ENCODE data around the gene ARHGAP31. TPM values are rescaled to one million over a fixed set of nuclear protein-coding genes. Genes with fewer than 3 reads are reported as not detected.

ARHGAP31 gene
- total RNA-seq, 1 experiment from 2014 or later = 7.2 TPM

DNA sequence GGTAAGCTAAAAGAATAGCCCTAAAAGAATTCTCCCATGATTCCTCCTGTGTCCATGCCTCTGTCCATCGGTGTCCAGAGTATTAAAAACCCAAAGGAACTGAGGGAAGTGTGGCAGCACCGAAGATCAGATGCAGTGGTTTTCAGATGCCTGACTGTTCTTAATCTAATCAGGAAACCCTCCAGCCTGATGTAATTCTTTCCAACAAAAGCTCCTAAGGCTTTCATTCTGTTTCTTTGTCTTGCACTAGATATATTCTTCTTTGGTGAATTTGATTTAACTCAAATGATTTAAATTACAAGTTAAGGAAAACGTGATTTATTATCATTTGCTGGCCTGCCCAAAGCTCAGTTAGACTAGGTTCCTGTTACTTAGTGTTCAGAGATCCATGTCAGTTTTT lies 71.2 kb downstream of the ARHGAP31 start:
- no peaks in the 10 kb centered on the region for H3K36me3 Mint-ChIP-seq
- H3K4me3 Mint-ChIP-seq = no peak overlapping the region
- DNase-seq (ENCODE audit: low spot score) (no peak), ATAC-seq (no peak)
- H3K27me3 Mint-ChIP-seq (ENCODE audit: low read depth) = no peaks in the 10 kb centered on the region
- no peak overlapping the region for H3K27ac Mint-ChIP-seq
- H3K4me1 Mint-ChIP-seq = peaks cover 38% of the 10 kb centered on the region
- no peak for TF ChIP-seq ZNF121 (CRISPR knock-in tag; IDR thresholded peaks at IDR 0.05)
- TF ChIP-seq, protein P1, sequence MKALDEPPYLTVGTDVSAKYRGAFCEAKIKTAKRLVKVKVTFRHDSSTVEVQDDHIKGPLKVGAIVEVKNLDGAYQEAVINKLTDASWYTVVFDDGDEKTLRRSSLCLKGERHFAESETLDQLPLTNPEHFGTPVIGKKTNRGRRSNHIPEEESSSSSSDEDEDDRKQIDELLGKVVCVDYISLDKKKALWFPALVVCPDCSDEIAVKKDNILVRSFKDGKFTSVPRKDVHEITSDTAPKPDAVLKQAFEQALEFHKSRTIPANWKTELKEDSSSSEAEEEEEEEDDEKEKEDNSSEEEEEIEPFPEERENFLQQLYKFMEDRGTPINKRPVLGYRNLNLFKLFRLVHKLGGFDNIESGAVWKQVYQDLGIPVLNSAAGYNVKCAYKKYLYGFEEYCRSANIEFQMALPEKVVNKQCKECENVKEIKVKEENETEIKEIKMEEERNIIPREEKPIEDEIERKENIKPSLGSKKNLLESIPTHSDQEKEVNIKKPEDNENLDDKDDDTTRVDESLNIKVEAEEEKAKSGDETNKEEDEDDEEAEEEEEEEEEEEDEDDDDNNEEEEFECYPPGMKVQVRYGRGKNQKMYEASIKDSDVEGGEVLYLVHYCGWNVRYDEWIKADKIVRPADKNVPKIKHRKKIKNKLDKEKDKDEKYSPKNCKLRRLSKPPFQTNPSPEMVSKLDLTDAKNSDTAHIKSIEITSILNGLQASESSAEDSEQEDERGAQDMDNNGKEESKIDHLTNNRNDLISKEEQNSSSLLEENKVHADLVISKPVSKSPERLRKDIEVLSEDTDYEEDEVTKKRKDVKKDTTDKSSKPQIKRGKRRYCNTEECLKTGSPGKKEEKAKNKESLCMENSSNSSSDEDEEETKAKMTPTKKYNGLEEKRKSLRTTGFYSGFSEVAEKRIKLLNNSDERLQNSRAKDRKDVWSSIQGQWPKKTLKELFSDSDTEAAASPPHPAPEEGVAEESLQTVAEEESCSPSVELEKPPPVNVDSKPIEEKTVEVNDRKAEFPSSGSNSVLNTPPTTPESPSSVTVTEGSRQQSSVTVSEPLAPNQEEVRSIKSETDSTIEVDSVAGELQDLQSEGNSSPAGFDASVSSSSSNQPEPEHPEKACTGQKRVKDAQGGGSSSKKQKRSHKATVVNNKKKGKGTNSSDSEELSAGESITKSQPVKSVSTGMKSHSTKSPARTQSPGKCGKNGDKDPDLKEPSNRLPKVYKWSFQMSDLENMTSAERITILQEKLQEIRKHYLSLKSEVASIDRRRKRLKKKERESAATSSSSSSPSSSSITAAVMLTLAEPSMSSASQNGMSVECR (CRISPR knock-in tag; IDR thresholded peaks at IDR 0.05; ENCODE audit: borderline replicate concordance) = no peak
- no peak for TF ChIP-seq ZNF263 (CRISPR knock-in tag; IDR thresholded peaks at IDR 0.05; ENCODE audit: low read depth)
- TF ChIP-seq, protein P2, sequence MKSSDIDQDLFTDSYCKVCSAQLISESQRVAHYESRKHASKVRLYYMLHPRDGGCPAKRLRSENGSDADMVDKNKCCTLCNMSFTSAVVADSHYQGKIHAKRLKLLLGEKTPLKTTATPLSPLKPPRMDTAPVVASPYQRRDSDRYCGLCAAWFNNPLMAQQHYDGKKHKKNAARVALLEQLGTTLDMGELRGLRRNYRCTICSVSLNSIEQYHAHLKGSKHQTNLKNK (CRISPR knock-in tag; IDR thresholded peaks at IDR 0.05) = no peak
- TF ChIP-seq TEAD4 (CRISPR knock-in tag; IDR thresholded peaks at IDR 0.05) = no peak
- no peak for TF ChIP-seq MYBL2 (CRISPR knock-in tag; IDR thresholded peaks at IDR 0.05)
- ChIA-PET CTCF (interaction anchor here (0.9 to 1.7 kb wide), 2 partner anchors 108 to 124 kb away, joined by 3 to 4 read pairs; partner anchors contain the start of gene B4GALT4), POLR2A (interaction anchor here (1.0 kb wide), 1 partner anchor 13 kb away, joined by 7 read pairs; no protein-coding TSS in a partner anchor)
- no peaks in the 10 kb centered on the region for H3K9me3 Mint-ChIP-seq

DNA sequence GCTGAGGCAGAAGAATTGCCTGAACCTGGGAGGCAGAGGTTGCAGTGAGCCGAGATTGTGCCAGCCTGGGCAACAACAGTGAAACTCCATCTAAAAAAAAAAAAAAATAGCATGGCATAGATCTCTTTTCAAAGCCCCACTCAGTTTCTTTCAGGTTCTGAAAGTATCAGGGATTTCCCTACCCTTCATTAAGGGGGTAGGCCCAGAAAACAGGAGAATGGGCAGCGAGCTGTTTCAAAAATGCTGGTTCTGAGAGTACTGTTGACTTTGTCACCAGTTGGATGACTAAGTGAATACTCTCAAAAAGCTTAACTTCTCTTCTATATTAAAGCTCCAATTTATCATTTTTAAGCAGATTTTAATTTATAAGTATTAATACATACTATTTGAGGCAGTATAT lies 72.8 kb downstream of the ARHGAP31 start:
- no peak overlapping the region for H3K4me3 Mint-ChIP-seq
- no peaks in the 10 kb centered on the region for H3K36me3 Mint-ChIP-seq
- CTCF ChIA-PET = no interaction called here
- ATAC-seq = no peak
- DNase-seq (ENCODE audit: low spot score) = no peak
- peaks cover 23% of the 10 kb centered on the region for H3K4me1 Mint-ChIP-seq
- POLR2A ChIA-PET = no interaction called here
- no peak overlapping the region for H3K27ac Mint-ChIP-seq
- peaks cover 4% of the 10 kb centered on the region for H3K9me3 Mint-ChIP-seq
- H3K27me3 Mint-ChIP-seq (ENCODE audit: low read depth) = no peaks in the 10 kb centered on the region
- TF ChIP-seq FOXJ3 (CRISPR knock-in tag; IDR thresholded peaks at IDR 0.05; ENCODE audit: borderline replicate concordance) (no peak), ZNF396 (CRISPR knock-in tag; IDR thresholded peaks at IDR 0.05; ENCODE audit: borderline replicate concordance) (no peak), ZNF317 (CRISPR knock-in tag; IDR thresholded peaks at IDR 0.05; ENCODE audit: borderline replicate concordance, low read depth) (no peak), CREB1 (CRISPR knock-in tag; IDR thresholded peaks at IDR 0.05) (no peak), SOX15 (CRISPR knock-in tag; IDR thresholded peaks at IDR 0.05) (no peak), SMAD3 (CRISPR knock-in tag; IDR thresholded peaks at IDR 0.05; ENCODE audit: borderline replicate concordance) (no peak), RELA (CRISPR knock-in tag; IDR thresholded peaks at IDR 0.05; ENCODE audit: borderline replicate concordance) (no peak), ZNF121 (CRISPR knock-in tag; IDR thresholded peaks at IDR 0.05) (no peak), ZNF263 (CRISPR knock-in tag; IDR thresholded peaks at IDR 0.05; ENCODE audit: low read depth) (no peak)
- TF ChIP-seq, protein P3, sequence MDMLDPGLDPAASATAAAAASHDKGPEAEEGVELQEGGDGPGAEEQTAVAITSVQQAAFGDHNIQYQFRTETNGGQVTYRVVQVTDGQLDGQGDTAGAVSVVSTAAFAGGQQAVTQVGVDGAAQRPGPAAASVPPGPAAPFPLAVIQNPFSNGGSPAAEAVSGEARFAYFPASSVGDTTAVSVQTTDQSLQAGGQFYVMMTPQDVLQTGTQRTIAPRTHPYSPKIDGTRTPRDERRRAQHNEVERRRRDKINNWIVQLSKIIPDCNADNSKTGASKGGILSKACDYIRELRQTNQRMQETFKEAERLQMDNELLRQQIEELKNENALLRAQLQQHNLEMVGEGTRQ (CRISPR knock-in tag; IDR thresholded peaks at IDR 0.05) = no peak
- TF ChIP-seq, protein P4, sequence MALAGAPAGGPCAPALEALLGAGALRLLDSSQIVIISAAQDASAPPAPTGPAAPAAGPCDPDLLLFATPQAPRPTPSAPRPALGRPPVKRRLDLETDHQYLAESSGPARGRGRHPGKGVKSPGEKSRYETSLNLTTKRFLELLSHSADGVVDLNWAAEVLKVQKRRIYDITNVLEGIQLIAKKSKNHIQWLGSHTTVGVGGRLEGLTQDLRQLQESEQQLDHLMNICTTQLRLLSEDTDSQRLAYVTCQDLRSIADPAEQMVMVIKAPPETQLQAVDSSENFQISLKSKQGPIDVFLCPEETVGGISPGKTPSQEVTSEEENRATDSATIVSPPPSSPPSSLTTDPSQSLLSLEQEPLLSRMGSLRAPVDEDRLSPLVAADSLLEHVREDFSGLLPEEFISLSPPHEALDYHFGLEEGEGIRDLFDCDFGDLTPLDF (CRISPR knock-in tag; IDR thresholded peaks at IDR 0.05) = no peak
- TF ChIP-seq, protein P1 (CRISPR knock-in tag; IDR thresholded peaks at IDR 0.05; ENCODE audit: borderline replicate concordance) = no peak
- TF ChIP-seq, protein P5, sequence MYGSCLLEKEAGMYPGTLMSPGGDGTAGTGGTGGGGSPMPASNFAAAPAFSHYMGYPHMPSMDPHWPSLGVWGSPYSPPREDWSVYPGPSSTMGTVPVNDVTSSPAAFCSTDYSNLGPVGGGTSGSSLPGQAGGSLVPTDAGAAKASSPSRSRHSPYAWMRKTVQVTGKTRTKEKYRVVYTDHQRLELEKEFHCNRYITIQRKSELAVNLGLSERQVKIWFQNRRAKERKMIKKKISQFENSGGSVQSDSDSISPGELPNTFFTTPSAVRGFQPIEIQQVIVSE (CRISPR knock-in tag; IDR thresholded peaks at IDR 0.05; ENCODE audit: borderline replicate concordance) = no peak
- TF ChIP-seq, protein P6, sequence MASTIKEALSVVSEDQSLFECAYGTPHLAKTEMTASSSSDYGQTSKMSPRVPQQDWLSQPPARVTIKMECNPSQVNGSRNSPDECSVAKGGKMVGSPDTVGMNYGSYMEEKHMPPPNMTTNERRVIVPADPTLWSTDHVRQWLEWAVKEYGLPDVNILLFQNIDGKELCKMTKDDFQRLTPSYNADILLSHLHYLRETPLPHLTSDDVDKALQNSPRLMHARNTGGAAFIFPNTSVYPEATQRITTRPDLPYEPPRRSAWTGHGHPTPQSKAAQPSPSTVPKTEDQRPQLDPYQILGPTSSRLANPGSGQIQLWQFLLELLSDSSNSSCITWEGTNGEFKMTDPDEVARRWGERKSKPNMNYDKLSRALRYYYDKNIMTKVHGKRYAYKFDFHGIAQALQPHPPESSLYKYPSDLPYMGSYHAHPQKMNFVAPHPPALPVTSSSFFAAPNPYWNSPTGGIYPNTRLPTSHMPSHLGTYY (CRISPR knock-in tag; IDR thresholded peaks at IDR 0.05) = no peak

Data from WTC11 (cell line).